ENCODE measurements around the gene TCEA2. TPM values are rescaled to one million over a fixed set of nuclear protein-coding genes. Genes with fewer than 3 reads are reported as not detected.

TCEA2 gene
- total and polyA plus RNA-seq, 2 of the 13 experiments (the other 11 are each of a cell fraction or from before 2014, with no cell fraction given), result 28.1 to 33.7 TPM

DNA sequence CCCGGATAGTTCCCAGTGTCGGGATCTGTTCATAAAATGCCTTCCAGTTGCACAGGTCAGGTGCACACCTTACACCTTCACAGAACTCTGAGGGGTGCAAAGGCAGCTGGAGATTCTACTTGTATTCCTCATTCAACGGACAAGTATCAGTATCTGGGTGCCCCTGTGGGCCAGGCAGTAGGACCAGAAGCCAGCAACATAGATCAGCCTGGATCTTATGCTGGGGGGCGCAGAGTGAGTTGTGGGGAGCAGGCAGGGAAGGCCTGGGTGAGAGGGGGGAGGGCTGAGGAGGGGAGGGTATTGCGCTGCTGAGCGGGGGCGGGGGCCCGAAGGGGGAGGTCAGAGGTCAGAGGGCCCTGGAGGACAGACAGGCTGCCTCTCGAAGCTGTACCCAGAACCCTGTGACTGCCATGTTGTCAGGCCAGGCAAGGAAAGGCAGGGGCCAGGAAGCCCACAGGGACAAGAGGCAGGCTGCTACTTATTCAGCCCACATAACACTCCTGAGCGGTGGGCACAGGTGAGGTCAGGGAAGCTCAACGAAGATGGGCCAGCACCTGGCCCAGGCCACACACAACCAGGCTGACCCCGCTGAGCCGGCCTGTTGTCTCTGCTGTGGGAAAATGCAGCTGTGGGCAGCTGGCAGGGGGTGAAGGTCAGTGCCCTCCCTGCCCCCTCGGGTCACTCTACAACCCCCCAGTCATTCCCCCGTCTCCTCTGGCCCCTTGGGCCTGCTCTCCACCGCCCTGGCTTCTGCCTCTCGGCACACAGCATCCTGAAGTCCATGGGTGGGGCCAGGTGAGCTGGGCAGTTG lies 18.0 kb downstream of the TCEA2 start (continued):
- TF ChIP-seq RORA (CRISPR knock-in tag; IDR thresholded peaks at IDR 0.05) (no peak), EEA1 (CRISPR knock-in tag; IDR thresholded peaks at IDR 0.05; ENCODE audit: borderline replicate concordance) (no peak), PITX1 (CRISPR knock-in tag; IDR thresholded peaks at IDR 0.05) (0 out of 2 replicates have a peak, but pooled peaks have one; percentile 8), ZNF326 (CRISPR knock-in tag; IDR thresholded peaks at IDR 0.05; ENCODE audit: borderline replicate concordance) (no peak), LCORL (IDR thresholded peaks at IDR 0.05) (no peak), LCORL (CRISPR knock-in tag; IDR thresholded peaks at IDR 0.05) (0 out of 2 replicates have a peak, but pooled peaks have one; percentile 38), ZFY (CRISPR knock-in tag; IDR thresholded peaks at IDR 0.05) (0 out of 2 replicates have a peak, but pooled peaks have one; percentile 18), HES4 (CRISPR knock-in tag; IDR thresholded peaks at IDR 0.05; ENCODE audit: borderline replicate concordance) (peak; percentile 13; the same call in 1 of the 2 replicates), MYC (CRISPR knock-in tag; IDR thresholded peaks at IDR 0.05; ENCODE audit: borderline replicate concordance) (no peak), NR2C2 (CRISPR knock-in tag; IDR thresholded peaks at IDR 0.05; ENCODE audit: borderline replicate concordance) (peak; percentile 90)
- TF ChIP-seq, protein P1, sequence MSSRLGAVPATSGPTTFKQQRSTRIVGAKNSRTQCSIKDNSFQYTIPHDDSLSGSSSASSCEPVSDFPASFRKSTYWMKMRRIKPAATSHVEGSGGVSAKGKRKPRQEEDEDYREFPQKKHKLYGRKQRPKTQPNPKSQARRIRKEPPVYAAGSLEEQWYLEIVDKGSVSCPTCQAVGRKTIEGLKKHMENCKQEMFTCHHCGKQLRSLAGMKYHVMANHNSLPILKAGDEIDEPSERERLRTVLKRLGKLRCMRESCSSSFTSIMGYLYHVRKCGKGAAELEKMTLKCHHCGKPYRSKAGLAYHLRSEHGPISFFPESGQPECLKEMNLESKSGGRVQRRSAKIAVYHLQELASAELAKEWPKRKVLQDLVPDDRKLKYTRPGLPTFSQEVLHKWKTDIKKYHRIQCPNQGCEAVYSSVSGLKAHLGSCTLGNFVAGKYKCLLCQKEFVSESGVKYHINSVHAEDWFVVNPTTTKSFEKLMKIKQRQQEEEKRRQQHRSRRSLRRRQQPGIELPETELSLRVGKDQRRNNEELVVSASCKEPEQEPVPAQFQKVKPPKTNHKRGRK (CRISPR knock-in tag; IDR thresholded peaks at IDR 0.05), result no peak

DNA sequence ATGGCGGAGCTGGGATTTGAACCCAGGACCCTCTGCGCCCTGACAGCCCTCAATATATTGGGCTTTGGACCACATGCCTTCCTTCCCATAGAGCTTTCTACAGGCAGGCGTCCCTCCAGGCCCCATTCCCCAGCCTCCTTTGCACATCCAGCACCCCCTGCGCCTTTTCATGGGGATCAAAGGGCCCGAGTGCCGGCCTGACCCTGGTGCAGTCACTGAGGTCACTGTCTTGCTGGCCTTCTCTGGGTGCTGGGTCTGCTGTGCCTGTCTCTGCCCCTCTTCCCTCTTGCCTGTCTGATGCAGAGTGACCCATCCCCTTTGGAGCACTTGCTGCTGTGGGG lies 18.6 kb downstream of the TCEA2 start:
- H3K36me3 ChIP-seq (replicated peaks in 1 of 2; ENCODE audit: control insufficient read depth in 1 of 2, insufficient read depth in 2 of 2, low read length in 2 of 2), result no peaks in the 10 kb centered on the region
- no peak for FAIRE-seq
- CTCF ChIA-PET (ENCODE audit: low intra/inter-chr PET ratio, low total read pairs), result no interaction called here
- 10% methylated on average over 6 of the region's 6 CpGs for WGBS (ENCODE audit: low lambda C conversion rate)
- H3K27ac ChIP-seq (ENCODE audit: extremely low read length, insufficient read depth, low read length), result no peak overlapping the region
- peaks cover 63% of the 10 kb centered on the region for H3K4me1 ChIP-seq (ENCODE audit: insufficient read depth, low read length)
- DNase-seq (ENCODE audit: low spot score), result no peak
- H2AFZ ChIP-seq (ENCODE audit: low read length), result no peak overlapping the region
- peak overlapping the region; percentile 99 for H3K4me2 ChIP-seq (ENCODE audit: low read depth, low read length)
- no peak overlapping the region for H3K9ac ChIP-seq (ENCODE audit: insufficient read depth, low read depth, low read length)
- peak overlapping the region in 1 of 3 experiments; percentile 89; a peak in 1 of 6 replicates for H3K4me3 ChIP-seq (replicated peaks in 1 of 3; ENCODE audit: insufficient read depth in 1 of 3, low read depth in 2 of 3, low read length in 3 of 3)
- POLR2A ChIA-PET, result interaction anchor here (0.8 to 4.9 kb wide), 4 partner anchors 16 to 543 kb away, joined by 3 to 25 read pairs (median 10); partner anchors contain the start of gene TCEA2
- in situ Hi-C loops (cut with HindIII; ENCODE audit: extremely low pct_ligation_motif_present, low pct_unique_long_range_greater_than_20kb), result loop anchor here (5.0 kb wide), 1 partner anchor 36 kb away; no protein-coding TSS in a partner anchor
- ATAC-seq, result no peak
- no TSS peak for BruUV-seq (replicated peaks)
- H3K79me2 ChIP-seq (ENCODE audit: insufficient read depth, low read length), result no peaks in the 10 kb centered on the region
- H3K27me3 ChIP-seq (ENCODE audit: control insufficient read depth in 1 of 2, insufficient read depth in 2 of 2, low read length in 2 of 2), result peaks cover 14 to 36% of the 10 kb centered on the region in 2 experiments
- no peaks in the 10 kb centered on the region for H3K9me3 ChIP-seq (ENCODE audit: low read length)
- H4K20me1 ChIP-seq (ENCODE audit: insufficient read depth, low read length), result peaks cover 9% of the 10 kb centered on the region; the same call in 1 of the 2 replicates
- intact Hi-C loops (cut with micrococcal nuclease; ENCODE audit: unreplicated experiment), result loop anchor here (2.0 kb wide), 1 partner anchor 17 kb away; no protein-coding TSS in a partner anchor
- TF ChIP-seq SAFB2 (CRISPR knock-in tag; IDR thresholded peaks at IDR 0.05; ENCODE audit: borderline replicate concordance, low read depth), result no peak
- TF ChIP-seq, protein P2, sequence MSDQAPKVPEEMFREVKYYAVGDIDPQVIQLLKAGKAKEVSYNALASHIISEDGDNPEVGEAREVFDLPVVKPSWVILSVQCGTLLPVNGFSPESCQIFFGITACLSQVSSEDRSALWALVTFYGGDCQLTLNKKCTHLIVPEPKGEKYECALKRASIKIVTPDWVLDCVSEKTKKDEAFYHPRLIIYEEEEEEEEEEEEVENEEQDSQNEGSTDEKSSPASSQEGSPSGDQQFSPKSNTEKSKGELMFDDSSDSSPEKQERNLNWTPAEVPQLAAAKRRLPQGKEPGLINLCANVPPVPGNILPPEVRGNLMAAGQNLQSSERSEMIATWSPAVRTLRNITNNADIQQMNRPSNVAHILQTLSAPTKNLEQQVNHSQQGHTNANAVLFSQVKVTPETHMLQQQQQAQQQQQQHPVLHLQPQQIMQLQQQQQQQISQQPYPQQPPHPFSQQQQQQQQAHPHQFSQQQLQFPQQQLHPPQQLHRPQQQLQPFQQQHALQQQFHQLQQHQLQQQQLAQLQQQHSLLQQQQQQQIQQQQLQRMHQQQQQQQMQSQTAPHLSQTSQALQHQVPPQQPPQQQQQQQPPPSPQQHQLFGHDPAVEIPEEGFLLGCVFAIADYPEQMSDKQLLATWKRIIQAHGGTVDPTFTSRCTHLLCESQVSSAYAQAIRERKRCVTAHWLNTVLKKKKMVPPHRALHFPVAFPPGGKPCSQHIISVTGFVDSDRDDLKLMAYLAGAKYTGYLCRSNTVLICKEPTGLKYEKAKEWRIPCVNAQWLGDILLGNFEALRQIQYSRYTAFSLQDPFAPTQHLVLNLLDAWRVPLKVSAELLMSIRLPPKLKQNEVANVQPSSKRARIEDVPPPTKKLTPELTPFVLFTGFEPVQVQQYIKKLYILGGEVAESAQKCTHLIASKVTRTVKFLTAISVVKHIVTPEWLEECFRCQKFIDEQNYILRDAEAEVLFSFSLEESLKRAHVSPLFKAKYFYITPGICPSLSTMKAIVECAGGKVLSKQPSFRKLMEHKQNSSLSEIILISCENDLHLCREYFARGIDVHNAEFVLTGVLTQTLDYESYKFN (CRISPR knock-in tag; conservative IDR thresholded peaks at IDR 0.05), result no peak
- TF ChIP-seq ZSCAN21 (CRISPR knock-in tag; IDR thresholded peaks at IDR 0.05; ENCODE audit: borderline replicate concordance), result no peak
- no peak for TF ChIP-seq ZNF180 (CRISPR knock-in tag; IDR thresholded peaks at IDR 0.05; ENCODE audit: borderline replicate concordance, low read depth)
